ENCODE results near the gene GDI2.

GRCh38 chr10:5776136-5776880 lies 36.9 kb downstream of the GDI2 start:
- TF ChIP-seq CTCF (IDR thresholded peaks at IDR 0.05) (no peak), POLR2A (IDR thresholded peaks at IDR 0.05) (no peak)

All from lower leg skin (tissue), 3 donors.